ENCODE measurements around the gene PIK3R4. TPM values are rescaled to one million over a fixed set of nuclear protein-coding genes. Genes with fewer than 3 reads are reported as not detected.

PIK3R4 gene
- polyA plus RNA-seq, 1 donor (not counting 4 experiments of a cell fraction or from before 2014, with no cell fraction given), result 49.2 TPM

- H3K79me2 ChIP-seq (ENCODE audit: control insufficient read depth, insufficient read depth, low read length), result no peaks in the 10 kb centered on the region
- H3K4me1 ChIP-seq (ENCODE audit: control insufficient read depth, extremely low read depth, insufficient read depth, low read length), result no peaks in the 10 kb centered on the region
- no peak overlapping the region for H3K27ac ChIP-seq (ENCODE audit: control insufficient read depth, insufficient read depth, low read length)
- no peak for FAIRE-seq
- H4K20me1 ChIP-seq (ENCODE audit: control insufficient read depth, extremely low read depth, insufficient read depth, low read length), result no peaks in the 10 kb centered on the region
- H3K4me3 ChIP-seq (ENCODE audit: control insufficient read depth in 2 of 3, extremely low read depth in 1 of 3, insufficient read depth in 2 of 3, low read depth in 1 of 3, low read length in 3 of 3), result no peak overlapping the region
- H3K27me3 ChIP-seq (ENCODE audit: control insufficient read depth, extremely low read depth, insufficient read depth, low read length), result no peaks in the 10 kb centered on the region
- no peaks in the 10 kb centered on the region for H3K9me3 ChIP-seq (ENCODE audit: control insufficient read depth, low read depth, low read length)
- no peak for TF ChIP-seq EZH2 (IDR thresholded peaks at IDR 0.05; ENCODE audit: low read length)
- TF ChIP-seq CTCF (optimal IDR thresholded peaks at IDR 0.05 in 1 of 3, IDR thresholded peaks at IDR 0.05 in 1 of 3, conservative IDR thresholded peaks at IDR 0.05 in 1 of 3; ENCODE audit: extremely low read depth in 1 of 3, insufficient read depth in 2 of 3, low read length in 3 of 3), result no peak
- no peak overlapping the region for H3K9ac ChIP-seq (ENCODE audit: control insufficient read depth, extremely low read depth, insufficient read depth, low read length)
- H2AFZ ChIP-seq (ENCODE audit: control insufficient read depth, low read length), result no peak overlapping the region
- dilution Hi-C loops (cut with MboI; ENCODE audit: extremely low pct_ligation_motif_present, low sequenced_read_pairs), result no loop called here
- no peaks in the 10 kb centered on the region for H3K36me3 ChIP-seq (ENCODE audit: control insufficient read depth in 2 of 2, extremely low read depth in 1 of 2, insufficient read depth in 2 of 2, low read length in 2 of 2)
- H3K4me2 ChIP-seq (ENCODE audit: control insufficient read depth, extremely low read depth, insufficient read depth, low read depth, low read length), result no peak overlapping the region
- H3K9me1 ChIP-seq (ENCODE audit: control insufficient read depth, extremely low read depth, insufficient read depth, low read length), result no peaks in the 10 kb centered on the region
- DNase-seq (ENCODE audit: low read depth, low spot score), result no peak
These were observed 40.9 kb upstream of the PIK3R4 start for GRCh38 chr3:130787422-130788068.

- Histone ChIP-seq H3K4me3 (ENCODE audit: control insufficient read depth in 2 of 3, extremely low read depth in 1 of 3, insufficient read depth in 2 of 3, low read depth in 1 of 3, low read length in 3 of 3) (no peak overlapping the region), H3K9me3 (ENCODE audit: control insufficient read depth, low read depth, low read length) (no peaks in the 10 kb centered on the region), H3K27me3 (ENCODE audit: control insufficient read depth, extremely low read depth, insufficient read depth, low read length) (no peaks in the 10 kb centered on the region), H3K36me3 (ENCODE audit: control insufficient read depth in 2 of 2, extremely low read depth in 1 of 2, insufficient read depth in 2 of 2, low read length in 2 of 2) (no peaks in the 10 kb centered on the region), H2AFZ (ENCODE audit: control insufficient read depth, low read length) (no peak overlapping the region), H3K4me2 (ENCODE audit: control insufficient read depth, extremely low read depth, insufficient read depth, low read depth, low read length) (no peak overlapping the region), H3K9me1 (ENCODE audit: control insufficient read depth, extremely low read depth, insufficient read depth, low read length) (no peaks in the 10 kb centered on the region), H3K9ac (ENCODE audit: control insufficient read depth, extremely low read depth, insufficient read depth, low read length) (no peak overlapping the region), H3K4me1 (ENCODE audit: control insufficient read depth, extremely low read depth, insufficient read depth, low read length) (no peaks in the 10 kb centered on the region), H3K27ac (ENCODE audit: control insufficient read depth, insufficient read depth, low read length) (no peak overlapping the region), H3K79me2 (ENCODE audit: control insufficient read depth, insufficient read depth, low read length) (no peaks in the 10 kb centered on the region), H4K20me1 (ENCODE audit: control insufficient read depth, extremely low read depth, insufficient read depth, low read length) (no peaks in the 10 kb centered on the region)
- dilution Hi-C loops (cut with MboI; ENCODE audit: extremely low pct_ligation_motif_present, low sequenced_read_pairs), result no loop called here
- no peak for TF ChIP-seq EZH2 (IDR thresholded peaks at IDR 0.05; ENCODE audit: low read length)
- TF ChIP-seq CTCF (optimal IDR thresholded peaks at IDR 0.05 in 1 of 3, IDR thresholded peaks at IDR 0.05 in 1 of 3, conservative IDR thresholded peaks at IDR 0.05 in 1 of 3; ENCODE audit: extremely low read depth in 1 of 3, insufficient read depth in 2 of 3, low read length in 3 of 3), result no peak
- FAIRE-seq (no peak), DNase-seq (ENCODE audit: low read depth, low spot score) (no peak)
These were observed 39.7 kb upstream of the PIK3R4 start for GRCh38 chr3:130786306-130786705.
